ENCODE data around the gene DDX10. TPM values are rescaled to one million over a fixed set of nuclear protein-coding genes. Genes with fewer than 3 reads are reported as not detected.

The DDX10 gene
- total and polyA plus RNA-seq, 12 donors, result 10.6 to 141 (median 22.6) TPM

- no peak for DNase-seq
- no peak overlapping the region for H3K4me3 ChIP-seq
- WGBS, 4 donors, result 75 to 89% (median 85%) methylated on average over 5 of the region's 5 CpGs
Measured at GRCh38 chr11:108857382-108857781, 192.5 kb downstream of the DDX10 start.

GRCh38 chr11:108858622-108859021 is 193.8 kb downstream of the DDX10 start:
- H3K27ac ChIP-seq, result no peak overlapping the region
- no peak overlapping the region for H3K4me3 ChIP-seq
- H3K4me1 ChIP-seq (replicated peaks in 1 of 2), result peaks cover 5 to 15% of the 10 kb centered on the region in 2 donors
- H3K27me3 ChIP-seq, result no peaks in the 10 kb centered on the region
- intact Hi-C loops (cut with DNase I), result no loop called here
- H3K9me3 ChIP-seq (replicated peaks in 1 of 3), result no peaks in the 10 kb centered on the region
- TF ChIP-seq, protein P1, sequence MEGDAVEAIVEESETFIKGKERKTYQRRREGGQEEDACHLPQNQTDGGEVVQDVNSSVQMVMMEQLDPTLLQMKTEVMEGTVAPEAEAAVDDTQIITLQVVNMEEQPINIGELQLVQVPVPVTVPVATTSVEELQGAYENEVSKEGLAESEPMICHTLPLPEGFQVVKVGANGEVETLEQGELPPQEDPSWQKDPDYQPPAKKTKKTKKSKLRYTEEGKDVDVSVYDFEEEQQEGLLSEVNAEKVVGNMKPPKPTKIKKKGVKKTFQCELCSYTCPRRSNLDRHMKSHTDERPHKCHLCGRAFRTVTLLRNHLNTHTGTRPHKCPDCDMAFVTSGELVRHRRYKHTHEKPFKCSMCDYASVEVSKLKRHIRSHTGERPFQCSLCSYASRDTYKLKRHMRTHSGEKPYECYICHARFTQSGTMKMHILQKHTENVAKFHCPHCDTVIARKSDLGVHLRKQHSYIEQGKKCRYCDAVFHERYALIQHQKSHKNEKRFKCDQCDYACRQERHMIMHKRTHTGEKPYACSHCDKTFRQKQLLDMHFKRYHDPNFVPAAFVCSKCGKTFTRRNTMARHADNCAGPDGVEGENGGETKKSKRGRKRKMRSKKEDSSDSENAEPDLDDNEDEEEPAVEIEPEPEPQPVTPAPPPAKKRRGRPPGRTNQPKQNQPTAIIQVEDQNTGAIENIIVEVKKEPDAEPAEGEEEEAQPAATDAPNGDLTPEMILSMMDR (IDR thresholded peaks at IDR 0.05), result no peak
- no peak for TF ChIP-seq POLR2A (IDR thresholded peaks at IDR 0.05)
- no peak for DNase-seq
- H3K36me3 ChIP-seq (replicated peaks in 1 of 2), result no peaks in the 10 kb centered on the region
- WGBS, 4 donors, result 95 to 98% (median 98%) methylated on average over 3 of the region's 3 CpGs

More at GRCh38 chr11:108857382-108857781, 192.5 kb downstream of the DDX10 start:
- H3K27me3 ChIP-seq, result no peaks in the 10 kb centered on the region
- H3K9me3 ChIP-seq (replicated peaks in 1 of 3), result no peaks in the 10 kb centered on the region
- intact Hi-C loops (cut with DNase I), result no loop called here
- H3K27ac ChIP-seq, result no peak overlapping the region
- H3K36me3 ChIP-seq (replicated peaks in 1 of 2), result no peaks in the 10 kb centered on the region
- no peak for TF ChIP-seq POLR2A (IDR thresholded peaks at IDR 0.05)
- TF ChIP-seq, protein P1 (IDR thresholded peaks at IDR 0.05), result no peak
- peaks cover 7 to 20% of the 10 kb centered on the region in 2 donors for H3K4me1 ChIP-seq (replicated peaks in 1 of 2)

- DNase-seq, result no peak
- H3K4me1 ChIP-seq (replicated peaks in 1 of 2), result peaks cover 0 to 6% of the 10 kb centered on the region in 2 donors
- no peaks in the 10 kb centered on the region for H3K27me3 ChIP-seq
- intact Hi-C loops (cut with DNase I), result no loop called here
- 77 to 93% (median 91%) methylated on average over 1 of the region's 1 CpG for WGBS, 4 donors
- H3K4me3 ChIP-seq, result no peak overlapping the region
- H3K27ac ChIP-seq, result no peak overlapping the region
- H3K36me3 ChIP-seq (replicated peaks in 1 of 2), result no peaks in the 10 kb centered on the region
- TF ChIP-seq, protein P1 (IDR thresholded peaks at IDR 0.05), result no peak
- TF ChIP-seq POLR2A (IDR thresholded peaks at IDR 0.05), result no peak
- no peaks in the 10 kb centered on the region for H3K9me3 ChIP-seq (replicated peaks in 1 of 3)
Measured at GRCh38 chr11:108859510-108859909, 194.6 kb downstream of the DDX10 start.

DNA sequence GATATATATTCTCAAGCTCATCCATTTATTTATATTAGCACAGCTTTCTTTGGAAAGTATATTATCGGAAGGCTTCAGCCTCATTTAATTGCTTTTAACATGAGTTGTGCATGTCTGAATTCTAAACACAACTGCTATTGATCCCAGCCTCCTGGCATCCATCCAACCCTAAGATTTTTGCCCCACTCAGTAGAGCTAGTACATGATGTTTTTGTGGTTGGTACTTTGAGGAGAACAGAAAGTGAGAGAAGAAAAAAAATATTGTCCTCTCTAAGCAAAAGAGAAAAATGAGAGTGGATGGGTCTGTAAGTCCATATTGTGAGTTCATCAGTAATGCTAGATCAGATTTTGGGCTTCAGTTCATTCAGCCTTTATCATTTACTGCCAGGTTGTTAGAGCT is 198.7 kb downstream of the DDX10 start:
- H3K27ac ChIP-seq, result no peak overlapping the region
- intact Hi-C loops (cut with DNase I), result no loop called here
- no peak for TF ChIP-seq POLR2A (IDR thresholded peaks at IDR 0.05)
- TF ChIP-seq, protein P1 (IDR thresholded peaks at IDR 0.05), result no peak
- no peak overlapping the region for H3K4me3 ChIP-seq
- no peaks in the 10 kb centered on the region for H3K36me3 ChIP-seq (replicated peaks in 1 of 2)
- H3K4me1 ChIP-seq (replicated peaks in 1 of 2), result no peaks in the 10 kb centered on the region
- no peaks in the 10 kb centered on the region for H3K27me3 ChIP-seq
- no peak for DNase-seq
- H3K9me3 ChIP-seq (replicated peaks in 1 of 3), result no peaks in the 10 kb centered on the region
- 94 to 98% (median 95%) methylated on average over 1 of the region's 1 CpG for WGBS, 4 donors

Measured in adrenal gland (tissue), 12 donors.